Measurements from ENCODE around the gene PLEKHG2.

DNA sequence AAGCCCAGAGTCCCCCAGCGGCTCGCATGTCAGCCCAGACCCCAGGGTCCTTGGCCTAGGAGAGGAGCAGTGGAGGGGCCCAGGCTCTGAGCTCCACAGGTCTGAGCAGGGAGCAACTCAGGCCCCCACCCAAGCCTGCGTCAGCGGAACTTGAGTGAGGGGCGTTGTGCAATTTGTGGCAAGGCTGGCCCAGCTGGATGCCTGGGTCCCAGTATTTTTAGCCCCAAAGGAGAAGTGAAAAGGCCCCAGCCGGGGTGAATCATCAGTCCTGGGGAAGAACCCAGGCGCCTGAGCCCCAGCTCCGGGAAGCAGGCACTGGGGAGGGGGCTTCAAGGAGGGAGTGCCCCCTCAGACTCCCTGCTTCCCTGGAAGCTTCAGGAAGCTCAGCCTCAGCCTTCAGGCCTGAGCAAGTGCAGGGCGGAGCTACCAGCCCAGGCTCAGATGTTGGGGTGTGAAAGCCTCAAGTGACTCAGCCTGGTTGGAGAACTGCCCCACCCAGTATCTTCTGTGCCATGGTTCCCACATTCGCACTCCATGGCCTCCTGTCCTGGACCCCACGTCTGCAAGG is 14.1 kb upstream of the PLEKHG2 start:
- TF ChIP-seq, protein P1, sequence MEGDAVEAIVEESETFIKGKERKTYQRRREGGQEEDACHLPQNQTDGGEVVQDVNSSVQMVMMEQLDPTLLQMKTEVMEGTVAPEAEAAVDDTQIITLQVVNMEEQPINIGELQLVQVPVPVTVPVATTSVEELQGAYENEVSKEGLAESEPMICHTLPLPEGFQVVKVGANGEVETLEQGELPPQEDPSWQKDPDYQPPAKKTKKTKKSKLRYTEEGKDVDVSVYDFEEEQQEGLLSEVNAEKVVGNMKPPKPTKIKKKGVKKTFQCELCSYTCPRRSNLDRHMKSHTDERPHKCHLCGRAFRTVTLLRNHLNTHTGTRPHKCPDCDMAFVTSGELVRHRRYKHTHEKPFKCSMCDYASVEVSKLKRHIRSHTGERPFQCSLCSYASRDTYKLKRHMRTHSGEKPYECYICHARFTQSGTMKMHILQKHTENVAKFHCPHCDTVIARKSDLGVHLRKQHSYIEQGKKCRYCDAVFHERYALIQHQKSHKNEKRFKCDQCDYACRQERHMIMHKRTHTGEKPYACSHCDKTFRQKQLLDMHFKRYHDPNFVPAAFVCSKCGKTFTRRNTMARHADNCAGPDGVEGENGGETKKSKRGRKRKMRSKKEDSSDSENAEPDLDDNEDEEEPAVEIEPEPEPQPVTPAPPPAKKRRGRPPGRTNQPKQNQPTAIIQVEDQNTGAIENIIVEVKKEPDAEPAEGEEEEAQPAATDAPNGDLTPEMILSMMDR (IDR thresholded peaks at IDR 0.05): no peak
- TF ChIP-seq POLR2A (IDR thresholded peaks at IDR 0.05): no peak
